AG09319 (cell line): Measurements from ENCODE around the gene TIGD6.
A peak's percentile ranks its signal among the peaks of the same experiment; 100 is the strongest.

Source experiments
- DNase-seq: peaks from one replicate; pipeline ENCODE4 v3.0.0-alpha.2; 2010; ENCODE audit warnings: low read depth; ENCODE audit errors: extremely low read depth
- TF ChIP-seq, protein P1 (sequence below): IDR thresholded peaks from 2 replicates; pipeline ENCODE4 v1.5.1; 2011; ENCODE audit warnings: low read depth, mild to moderate bottlenecking, inconsistent platforms, low read length, moderate library complexity

Gene TIGD6

DNA sequence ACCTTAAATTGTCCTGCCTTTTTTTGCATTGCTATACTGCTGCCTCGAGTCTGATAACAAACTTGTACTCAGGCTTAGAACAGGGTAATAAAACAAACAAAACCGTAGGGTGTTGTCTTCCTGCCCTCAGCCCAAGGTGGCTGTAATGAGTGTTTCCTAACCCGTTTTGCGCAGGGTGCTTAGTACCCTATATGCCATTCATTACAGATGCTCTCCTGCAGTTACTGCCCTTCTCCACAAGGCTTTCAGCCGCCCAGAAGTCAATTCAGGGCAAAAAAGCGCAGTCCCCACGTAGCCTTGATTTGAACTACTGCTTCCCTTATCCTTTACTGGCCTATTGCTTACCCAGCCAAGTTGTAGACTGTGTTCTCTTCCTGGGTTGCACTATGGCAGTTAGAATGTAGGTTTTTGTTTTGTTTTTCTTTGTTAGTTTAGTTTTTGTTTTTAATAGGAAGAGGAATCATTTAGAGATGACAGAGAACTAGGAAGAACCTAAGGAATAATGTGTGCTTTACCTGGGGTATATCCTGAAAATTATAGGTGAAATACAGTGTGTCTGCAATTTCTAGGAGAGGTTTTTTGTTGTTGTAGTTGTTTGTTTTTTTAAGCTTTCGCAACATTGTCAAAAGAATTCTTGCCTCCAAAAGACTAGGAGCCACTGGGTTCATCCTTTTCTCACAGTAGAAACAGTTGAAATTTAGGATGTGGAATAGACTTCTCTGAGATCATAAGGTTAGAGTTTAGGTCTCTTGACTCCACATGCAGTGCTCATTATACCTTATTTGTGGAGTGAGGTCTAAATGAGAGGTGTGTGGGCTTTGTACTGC lies 1.4 kb upstream of the TIGD6 start:
- DNase-seq = no peak
- TF ChIP-seq, protein P1, sequence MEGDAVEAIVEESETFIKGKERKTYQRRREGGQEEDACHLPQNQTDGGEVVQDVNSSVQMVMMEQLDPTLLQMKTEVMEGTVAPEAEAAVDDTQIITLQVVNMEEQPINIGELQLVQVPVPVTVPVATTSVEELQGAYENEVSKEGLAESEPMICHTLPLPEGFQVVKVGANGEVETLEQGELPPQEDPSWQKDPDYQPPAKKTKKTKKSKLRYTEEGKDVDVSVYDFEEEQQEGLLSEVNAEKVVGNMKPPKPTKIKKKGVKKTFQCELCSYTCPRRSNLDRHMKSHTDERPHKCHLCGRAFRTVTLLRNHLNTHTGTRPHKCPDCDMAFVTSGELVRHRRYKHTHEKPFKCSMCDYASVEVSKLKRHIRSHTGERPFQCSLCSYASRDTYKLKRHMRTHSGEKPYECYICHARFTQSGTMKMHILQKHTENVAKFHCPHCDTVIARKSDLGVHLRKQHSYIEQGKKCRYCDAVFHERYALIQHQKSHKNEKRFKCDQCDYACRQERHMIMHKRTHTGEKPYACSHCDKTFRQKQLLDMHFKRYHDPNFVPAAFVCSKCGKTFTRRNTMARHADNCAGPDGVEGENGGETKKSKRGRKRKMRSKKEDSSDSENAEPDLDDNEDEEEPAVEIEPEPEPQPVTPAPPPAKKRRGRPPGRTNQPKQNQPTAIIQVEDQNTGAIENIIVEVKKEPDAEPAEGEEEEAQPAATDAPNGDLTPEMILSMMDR = peak; percentile 66

DNA sequence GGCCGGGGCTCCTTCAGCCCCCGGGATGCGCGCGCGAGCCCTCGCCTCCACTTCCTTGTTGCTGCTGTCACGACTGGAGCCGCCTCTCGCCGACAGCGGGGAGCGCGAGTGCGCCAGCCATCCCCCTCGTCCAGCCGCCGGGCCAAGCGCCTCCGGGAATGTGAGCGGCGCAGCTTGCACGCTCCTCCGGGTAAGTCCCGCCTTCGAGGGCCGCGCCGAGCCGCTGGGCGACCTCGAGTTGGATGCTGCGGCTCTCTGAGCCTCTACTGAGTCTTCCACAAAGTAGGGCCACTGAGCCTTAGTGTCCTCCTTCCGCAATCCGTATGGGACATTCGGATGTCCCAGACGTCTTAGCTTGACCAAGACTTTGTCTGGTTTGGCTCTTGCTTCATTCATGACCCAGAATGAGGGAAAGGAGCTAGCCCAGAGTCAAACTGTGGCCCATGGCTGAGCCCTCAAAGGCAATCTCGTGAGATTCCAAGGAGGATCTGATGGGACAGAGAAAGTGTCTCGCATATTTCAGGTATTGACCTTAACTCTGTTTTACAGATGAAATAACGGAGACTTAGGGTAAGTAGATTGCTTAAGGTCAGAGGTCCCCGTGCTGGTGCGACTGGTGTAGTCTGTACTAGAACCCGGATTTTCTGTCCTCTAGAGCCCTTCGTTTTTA lies 671 bp upstream of the TIGD6 start:
- no peak for DNase-seq
- TF ChIP-seq, protein P1 = no peak

DNA sequence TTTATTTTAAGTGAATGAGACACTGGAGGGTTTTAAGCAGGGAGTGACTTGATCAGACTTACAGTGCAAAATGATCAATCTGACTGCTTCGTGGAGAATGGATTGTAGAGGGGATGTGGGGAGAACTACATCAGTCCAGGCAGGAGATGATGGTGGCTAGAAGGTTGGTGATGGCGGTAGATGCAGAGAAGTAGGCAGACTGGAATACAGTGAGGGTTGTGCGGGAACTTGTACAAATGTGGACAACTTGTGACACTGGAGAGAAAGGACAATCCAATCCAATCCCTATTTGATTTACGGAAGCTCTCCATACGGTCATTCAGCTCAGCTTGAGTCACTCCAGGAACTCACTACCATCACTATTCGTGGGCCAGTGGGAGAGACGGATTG lies 593 bp downstream of the TIGD6 start:
- no peak for DNase-seq
- TF ChIP-seq, protein P1 = no peak

DNA sequence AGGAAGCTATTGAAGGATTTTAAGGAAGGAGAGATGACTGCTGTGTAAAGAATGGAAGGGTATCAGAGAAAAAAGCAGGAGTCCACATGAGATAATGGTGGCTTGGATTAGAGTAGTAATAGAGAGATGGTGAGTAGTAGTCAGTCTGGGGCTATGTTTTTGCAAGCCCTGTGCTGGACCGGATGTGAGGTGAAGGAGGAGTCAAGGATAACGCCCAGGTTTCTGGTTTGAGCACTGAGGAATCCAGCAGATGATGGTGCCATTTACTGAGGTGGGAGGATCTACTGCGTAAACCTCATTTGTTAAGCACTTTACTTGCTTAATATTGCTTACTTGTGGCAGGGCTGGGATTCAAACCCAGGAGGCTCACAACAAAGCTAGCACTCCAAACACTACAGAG lies 1.1 kb downstream of the TIGD6 start:
- TF ChIP-seq, protein P1 = no peak

DNA sequence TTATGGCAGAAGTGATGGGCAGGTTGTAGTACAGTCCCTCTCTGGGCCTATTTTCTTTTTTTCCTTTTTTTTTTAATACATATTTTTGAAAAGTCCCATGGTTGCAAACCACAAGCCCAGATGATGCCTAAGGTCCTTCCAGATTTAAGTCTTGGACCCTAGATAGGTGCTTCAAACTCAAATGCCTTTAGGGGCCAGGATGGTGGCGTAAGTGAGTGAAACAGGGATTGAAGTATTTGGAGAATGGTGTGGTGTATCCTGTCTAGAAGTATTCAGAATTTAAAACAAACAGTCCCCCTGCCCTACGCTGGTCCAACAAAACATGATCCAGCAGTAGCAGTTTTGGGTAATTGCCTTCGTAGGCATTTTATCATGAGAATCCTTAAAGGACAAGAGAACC lies 2.2 kb downstream of the TIGD6 start:
- TF ChIP-seq, protein P1 = no peak
- DNase-seq = no peak

More for the DNA sequence above, 1.1 kb downstream of the TIGD6 start:
- DNase-seq = no peak

DNA sequence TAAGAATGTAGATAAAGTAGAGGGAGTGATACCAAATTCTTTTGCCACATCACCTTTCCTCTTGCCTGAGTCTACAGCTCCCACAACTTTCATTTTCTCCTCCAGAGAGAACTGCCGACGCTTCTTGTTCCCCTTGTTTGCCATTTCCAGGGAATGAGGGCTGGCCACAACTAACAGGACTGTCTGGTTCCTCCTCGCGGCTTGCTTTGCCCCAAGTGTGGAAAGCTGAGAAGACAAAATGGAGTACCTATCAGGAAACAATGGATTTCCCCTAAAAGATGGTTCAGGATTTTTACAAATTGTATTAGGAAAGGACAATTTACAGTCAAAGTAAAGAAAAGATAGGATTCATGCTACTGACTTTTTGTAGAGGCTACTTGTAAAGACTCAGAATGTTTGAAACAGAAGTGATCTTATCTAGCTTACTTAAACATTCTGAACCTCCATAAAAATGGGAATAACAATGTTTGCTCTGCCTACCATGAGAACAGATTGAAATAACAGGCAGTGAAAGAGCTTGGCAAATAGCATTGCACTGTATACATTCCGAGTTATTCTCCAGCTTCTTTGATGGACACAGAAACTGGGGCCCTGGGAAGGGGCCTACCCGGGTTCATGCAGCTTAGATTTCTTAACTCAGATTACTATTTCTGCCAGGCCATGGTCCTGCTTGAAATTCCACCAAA lies 4.1 kb downstream of the TIGD6 start:
- no peak for DNase-seq
- TF ChIP-seq, protein P1 = no peak
